Ishikawa (cell line): ENCODE results near the gene NFATC4.

ENCODE experiments used
- CEBPB ChIP-seq: IDR thresholded peaks from 2 replicates; pipeline ENCODE4 v1.6.1; 2012
- CREB1 ChIP-seq: IDR thresholded peaks from 2 replicates; pipeline ENCODE4 v1.6.1; 2012; ENCODE audit warnings: low read depth
- EGR1 ChIP-seq: IDR thresholded peaks from 2 replicates; pipeline ENCODE4 v1.6.1; 2012
- EP300 ChIP-seq: IDR thresholded peaks from 2 replicates; pipeline ENCODE4 v1.6.1; 2012; ENCODE audit warnings: borderline replicate concordance
- FOXM1 ChIP-seq: IDR thresholded peaks from 2 replicates; pipeline ENCODE4 v1.6.1; 2012; ENCODE audit warnings: low read depth, borderline replicate concordance
- NFIC ChIP-seq: IDR thresholded peaks from 2 replicates; pipeline ENCODE4 v1.6.1; 2012
- RAD21 ChIP-seq: IDR thresholded peaks from 2 replicates; pipeline ENCODE4 v1.6.1; 2012; ENCODE audit warnings: low read depth
- TAF1 ChIP-seq: IDR thresholded peaks from 2 replicates; pipeline ENCODE4 v1.6.1; 2012; ENCODE audit warnings: low read depth, mild to moderate bottlenecking
- TCF12 ChIP-seq: IDR thresholded peaks from 2 replicates; pipeline ENCODE4 v1.6.1; 2012; ENCODE audit warnings: low read depth
- TEAD4 ChIP-seq: IDR thresholded peaks from 2 replicates; pipeline ENCODE4 v1.6.1; 2012
- YY1 ChIP-seq: IDR thresholded peaks from 2 replicates; pipeline ENCODE4 v1.6.1; 2012; ENCODE audit warnings: low read depth
- ZBTB7A ChIP-seq: IDR thresholded peaks from 2 replicates; pipeline ENCODE4 v1.6.1; 2012; ENCODE audit warnings: low read depth
- TF ChIP-seq, protein P1 (sequence below): IDR thresholded peaks from 2 replicates; pipeline ENCODE4 v1.6.1; 2012
- TF ChIP-seq, protein P2 (sequence below): IDR thresholded peaks from 2 replicates; pipeline ENCODE4 v1.6.1; 2012
- TF ChIP-seq, protein P3 (sequence below): IDR thresholded peaks from 2 replicates; pipeline ENCODE4 v1.6.1; 2012; ENCODE audit warnings: low read depth, mild to moderate bottlenecking

NFATC4 gene

DNA sequence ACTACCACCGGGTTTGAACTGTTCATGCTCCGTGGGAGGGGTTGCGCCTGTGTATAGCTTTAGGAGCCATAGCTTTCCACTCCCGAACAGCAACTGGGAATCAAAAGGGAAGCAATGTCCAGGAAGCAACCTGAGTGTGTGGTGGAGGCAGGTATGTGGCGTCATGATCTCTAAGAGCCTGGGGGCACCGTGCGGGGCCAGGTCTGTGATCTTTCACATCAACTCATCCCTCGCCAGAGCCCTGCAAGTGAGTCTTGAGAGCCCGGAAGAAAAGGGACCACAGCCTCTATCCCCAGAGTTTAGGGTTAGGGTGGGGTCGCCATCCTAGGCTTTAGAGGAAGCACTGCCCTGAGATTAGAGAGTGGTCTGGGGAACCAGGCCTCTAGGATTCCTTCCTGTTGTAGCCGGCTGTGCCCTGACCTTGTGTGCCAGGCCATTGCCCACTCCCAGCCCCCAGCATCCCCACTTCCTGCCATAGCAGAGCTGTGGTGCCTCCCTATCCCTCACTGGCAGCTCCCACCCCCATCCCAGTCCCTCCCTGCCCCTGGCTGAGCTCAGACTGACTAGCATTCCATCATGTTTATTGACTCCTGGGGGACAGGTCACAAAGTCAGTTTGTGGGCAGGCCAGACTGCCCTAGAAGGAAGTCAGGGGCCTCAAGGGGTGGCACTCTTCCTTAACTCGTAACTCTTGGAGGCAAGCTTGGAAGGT, 32.4 kb upstream of the NFATC4 start:
- TF ChIP-seq NFIC (no peak), RAD21 (no peak), EGR1 (no peak), CREB1 (no peak), TAF1 (no peak), TEAD4 (no peak), EP300 (no peak)
- TF ChIP-seq, protein P1, sequence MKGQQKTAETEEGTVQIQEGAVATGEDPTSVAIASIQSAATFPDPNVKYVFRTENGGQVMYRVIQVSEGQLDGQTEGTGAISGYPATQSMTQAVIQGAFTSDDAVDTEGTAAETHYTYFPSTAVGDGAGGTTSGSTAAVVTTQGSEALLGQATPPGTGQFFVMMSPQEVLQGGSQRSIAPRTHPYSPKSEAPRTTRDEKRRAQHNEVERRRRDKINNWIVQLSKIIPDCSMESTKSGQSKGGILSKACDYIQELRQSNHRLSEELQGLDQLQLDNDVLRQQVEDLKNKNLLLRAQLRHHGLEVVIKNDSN = no peak

DNA sequence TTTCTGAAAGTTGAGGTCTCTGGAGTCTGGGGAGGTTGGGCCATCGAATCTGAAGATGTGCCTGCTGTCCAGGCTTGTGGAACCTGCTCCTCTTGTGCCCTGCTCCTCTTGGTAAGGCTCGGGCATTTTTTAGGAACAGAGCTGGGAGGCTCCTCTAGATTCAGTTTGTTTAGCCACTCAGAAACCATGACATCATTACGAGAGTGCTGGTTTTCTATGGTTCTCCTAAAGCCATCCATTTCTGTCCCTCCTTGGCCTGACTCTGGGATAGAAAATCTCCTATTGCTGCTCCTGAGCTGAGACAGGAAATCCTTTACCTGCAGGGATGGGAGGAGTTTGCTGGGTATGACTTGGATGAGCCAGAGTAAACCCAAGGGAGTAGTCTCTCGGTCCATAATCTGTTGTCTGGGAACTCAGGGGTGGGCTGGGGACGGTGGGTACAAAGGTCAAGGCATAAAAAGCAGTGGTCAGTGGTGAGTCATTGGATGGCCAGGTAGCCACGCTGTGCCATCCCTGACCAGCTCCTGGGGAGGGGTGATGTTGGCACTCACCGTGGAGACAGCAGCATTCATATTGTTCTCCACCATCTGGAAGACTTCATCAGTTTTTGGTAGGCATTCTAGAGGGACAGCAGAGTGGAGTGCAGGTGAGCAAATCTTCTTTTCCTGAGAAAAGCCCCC, 30.7 kb upstream of the NFATC4 start:
- TF ChIP-seq NFIC (no peak), RAD21 (no peak), CREB1 (no peak), YY1 (no peak), ZBTB7A (no peak), EGR1 (no peak), FOXM1 (no peak), TAF1 (no peak), TEAD4 (no peak), CEBPB (no peak)
- TF ChIP-seq, protein P1 = no peak
- TF ChIP-seq, protein P2, sequence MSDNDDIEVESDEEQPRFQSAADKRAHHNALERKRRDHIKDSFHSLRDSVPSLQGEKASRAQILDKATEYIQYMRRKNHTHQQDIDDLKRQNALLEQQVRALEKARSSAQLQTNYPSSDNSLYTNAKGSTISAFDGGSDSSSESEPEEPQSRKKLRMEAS = no peak
- TF ChIP-seq, protein P3, sequence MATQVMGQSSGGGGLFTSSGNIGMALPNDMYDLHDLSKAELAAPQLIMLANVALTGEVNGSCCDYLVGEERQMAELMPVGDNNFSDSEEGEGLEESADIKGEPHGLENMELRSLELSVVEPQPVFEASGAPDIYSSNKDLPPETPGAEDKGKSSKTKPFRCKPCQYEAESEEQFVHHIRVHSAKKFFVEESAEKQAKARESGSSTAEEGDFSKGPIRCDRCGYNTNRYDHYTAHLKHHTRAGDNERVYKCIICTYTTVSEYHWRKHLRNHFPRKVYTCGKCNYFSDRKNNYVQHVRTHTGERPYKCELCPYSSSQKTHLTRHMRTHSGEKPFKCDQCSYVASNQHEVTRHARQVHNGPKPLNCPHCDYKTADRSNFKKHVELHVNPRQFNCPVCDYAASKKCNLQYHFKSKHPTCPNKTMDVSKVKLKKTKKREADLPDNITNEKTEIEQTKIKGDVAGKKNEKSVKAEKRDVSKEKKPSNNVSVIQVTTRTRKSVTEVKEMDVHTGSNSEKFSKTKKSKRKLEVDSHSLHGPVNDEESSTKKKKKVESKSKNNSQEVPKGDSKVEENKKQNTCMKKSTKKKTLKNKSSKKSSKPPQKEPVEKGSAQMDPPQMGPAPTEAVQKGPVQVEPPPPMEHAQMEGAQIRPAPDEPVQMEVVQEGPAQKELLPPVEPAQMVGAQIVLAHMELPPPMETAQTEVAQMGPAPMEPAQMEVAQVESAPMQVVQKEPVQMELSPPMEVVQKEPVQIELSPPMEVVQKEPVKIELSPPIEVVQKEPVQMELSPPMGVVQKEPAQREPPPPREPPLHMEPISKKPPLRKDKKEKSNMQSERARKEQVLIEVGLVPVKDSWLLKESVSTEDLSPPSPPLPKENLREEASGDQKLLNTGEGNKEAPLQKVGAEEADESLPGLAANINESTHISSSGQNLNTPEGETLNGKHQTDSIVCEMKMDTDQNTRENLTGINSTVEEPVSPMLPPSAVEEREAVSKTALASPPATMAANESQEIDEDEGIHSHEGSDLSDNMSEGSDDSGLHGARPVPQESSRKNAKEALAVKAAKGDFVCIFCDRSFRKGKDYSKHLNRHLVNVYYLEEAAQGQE = no peak

DNA sequence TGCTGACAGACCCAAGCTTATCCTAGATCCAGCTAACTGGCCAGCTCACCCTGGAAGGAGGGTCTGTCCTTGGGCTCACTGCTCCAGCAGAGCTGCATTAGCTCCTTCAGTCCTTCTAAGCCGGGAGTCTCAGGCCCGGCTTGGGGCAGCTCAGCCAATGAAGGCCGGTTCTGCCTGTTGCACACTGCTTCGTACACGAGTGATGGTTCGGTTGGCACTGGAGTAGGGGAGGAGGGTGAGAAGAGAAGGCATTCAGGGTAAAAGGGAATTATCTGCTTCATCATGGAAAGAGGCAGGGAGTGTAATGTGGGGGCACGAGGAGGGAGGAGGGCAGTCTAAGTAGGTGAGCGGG, 30.2 kb upstream of the NFATC4 start:
- TF ChIP-seq CREB1 (no peak), TCF12 (no peak), NFIC (no peak), EGR1 (no peak), FOXM1 (no peak), YY1 (no peak), TAF1 (no peak), ZBTB7A (no peak)
- TF ChIP-seq, protein P1 = no peak
- TF ChIP-seq, protein P2 = no peak
- TF ChIP-seq, protein P3 = no peak

DNA sequence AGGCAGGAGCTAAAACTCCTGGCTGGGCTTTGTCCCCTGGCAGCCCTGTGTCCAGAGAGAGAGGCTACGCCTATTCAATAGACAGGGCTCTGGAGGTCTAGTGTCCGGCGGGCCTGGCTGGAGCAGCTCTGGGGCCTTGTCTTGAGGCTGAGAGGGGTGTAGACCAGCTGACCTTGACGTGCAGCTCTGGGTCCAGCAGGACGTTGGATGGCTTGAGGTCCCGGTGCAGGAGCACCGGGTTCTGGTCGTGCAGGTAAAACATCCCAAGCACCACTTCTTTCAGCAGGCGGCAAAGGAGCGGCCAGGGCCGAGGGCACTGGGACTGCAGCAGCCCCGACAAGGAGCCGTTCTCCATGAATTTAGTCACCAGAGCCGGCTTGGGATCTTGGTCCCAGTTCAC, 29.1 kb upstream of the NFATC4 start:
- no peak for TF ChIP-seq FOXM1
- TF ChIP-seq CREB1 = no peak
- TF ChIP-seq ZBTB7A = no peak
- no peak for TF ChIP-seq CEBPB
- TF ChIP-seq, protein P2 = no peak
- TF ChIP-seq TAF1 = no peak
- no peak for TF ChIP-seq TEAD4
- no peak for TF ChIP-seq YY1
- TF ChIP-seq, protein P3 = no peak
- no peak for TF ChIP-seq RAD21
- TF ChIP-seq TCF12 = no peak
- TF ChIP-seq, protein P1 = no peak
- no peak for TF ChIP-seq NFIC
- no peak for TF ChIP-seq EP300
